Measurements from ENCODE around the gene C5orf46.

GRCh38 chr5:147860641-147861025 lies 45.7 kb downstream of the C5orf46 start:
- TF ChIP-seq, protein P1, sequence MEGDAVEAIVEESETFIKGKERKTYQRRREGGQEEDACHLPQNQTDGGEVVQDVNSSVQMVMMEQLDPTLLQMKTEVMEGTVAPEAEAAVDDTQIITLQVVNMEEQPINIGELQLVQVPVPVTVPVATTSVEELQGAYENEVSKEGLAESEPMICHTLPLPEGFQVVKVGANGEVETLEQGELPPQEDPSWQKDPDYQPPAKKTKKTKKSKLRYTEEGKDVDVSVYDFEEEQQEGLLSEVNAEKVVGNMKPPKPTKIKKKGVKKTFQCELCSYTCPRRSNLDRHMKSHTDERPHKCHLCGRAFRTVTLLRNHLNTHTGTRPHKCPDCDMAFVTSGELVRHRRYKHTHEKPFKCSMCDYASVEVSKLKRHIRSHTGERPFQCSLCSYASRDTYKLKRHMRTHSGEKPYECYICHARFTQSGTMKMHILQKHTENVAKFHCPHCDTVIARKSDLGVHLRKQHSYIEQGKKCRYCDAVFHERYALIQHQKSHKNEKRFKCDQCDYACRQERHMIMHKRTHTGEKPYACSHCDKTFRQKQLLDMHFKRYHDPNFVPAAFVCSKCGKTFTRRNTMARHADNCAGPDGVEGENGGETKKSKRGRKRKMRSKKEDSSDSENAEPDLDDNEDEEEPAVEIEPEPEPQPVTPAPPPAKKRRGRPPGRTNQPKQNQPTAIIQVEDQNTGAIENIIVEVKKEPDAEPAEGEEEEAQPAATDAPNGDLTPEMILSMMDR (conservative IDR thresholded peaks at IDR 0.05; ENCODE audit: low read length) = no peak
- no peak for TF ChIP-seq EZH2phosphoT487 (IDR thresholded peaks at IDR 0.05; ENCODE audit: borderline replicate concordance, low read depth, low read length)
